ENCODE data around the gene RPL9.
"Not testable (repeated sequence)": the region's sequence is repeated elsewhere in the genome, so short reads cannot be mapped to it uniquely, and the experiment has no call there.

RPL9 gene

DNA sequence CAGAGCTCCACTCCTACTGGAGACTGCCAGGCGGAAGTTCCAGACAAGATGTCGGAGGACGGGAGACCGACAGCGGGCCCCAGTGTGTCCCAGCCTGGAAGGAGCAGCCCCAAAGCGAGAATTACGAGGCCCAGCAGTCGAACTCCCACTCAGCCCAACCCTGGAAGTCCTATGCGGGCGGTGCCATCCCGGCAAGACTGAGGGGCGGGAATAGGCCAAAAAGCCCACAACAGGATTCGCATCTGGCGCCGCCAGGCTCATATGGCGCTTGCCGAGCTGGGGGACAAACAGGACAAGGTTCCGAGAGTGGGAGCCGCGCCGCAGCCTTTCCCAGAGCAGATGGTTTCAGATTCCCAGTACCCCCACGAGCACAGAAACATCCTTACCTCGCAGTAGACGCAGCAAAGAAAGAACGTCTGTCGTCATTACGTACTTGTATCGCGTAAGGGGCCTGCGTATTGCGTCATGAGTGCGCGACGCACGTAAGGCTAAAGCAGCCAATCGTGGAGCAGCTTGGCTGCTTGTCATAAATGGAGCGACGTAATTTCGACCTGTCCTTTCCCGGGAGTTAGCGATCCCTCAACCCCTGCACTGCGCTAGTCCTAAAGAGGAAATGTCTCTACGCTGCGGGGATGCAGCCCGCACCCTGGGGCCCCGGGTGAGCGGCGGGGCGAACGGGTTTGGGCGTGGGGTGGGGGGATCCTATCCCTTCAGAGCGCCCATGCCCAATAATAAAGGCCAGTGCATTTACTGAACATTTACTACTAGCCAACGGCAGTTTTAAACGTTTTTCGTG lies at the start of gene RPL9, which contains the start of gene LIAS:
Gene RPL9 (minus strand): TSS at position 418 of the 796 bp plus-strand sequence. CDS start 483 bp downstream, outside the sequence.
Gene LIAS (plus strand): TSS at position 552 of the 796 bp plus-strand sequence. CDS start 62 bp downstream, at position 614.
- peak; percentile 87 for DNase-seq (ENCODE audit: low read depth)

DNA sequence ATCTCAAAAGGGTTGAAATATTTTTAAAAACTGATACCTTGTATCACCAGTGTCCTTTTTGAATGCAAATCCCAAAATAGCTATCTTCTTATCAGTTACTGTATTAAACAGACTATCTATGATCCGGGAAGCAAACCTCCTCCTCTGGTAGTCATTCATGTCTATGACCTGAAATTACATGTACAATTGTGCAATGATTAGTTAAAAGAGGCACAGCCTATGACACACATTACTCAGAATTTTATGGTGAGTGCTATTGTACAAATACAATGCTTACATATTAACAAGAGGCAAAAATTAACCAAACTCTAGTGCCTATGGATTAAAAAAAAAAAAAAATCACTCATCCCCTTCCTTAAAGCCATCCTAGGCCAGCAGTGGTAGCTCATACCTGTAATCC lies 46.9 kb upstream of the RPL9 start:
- no peak for DNase-seq (ENCODE audit: low read depth)

DNA sequence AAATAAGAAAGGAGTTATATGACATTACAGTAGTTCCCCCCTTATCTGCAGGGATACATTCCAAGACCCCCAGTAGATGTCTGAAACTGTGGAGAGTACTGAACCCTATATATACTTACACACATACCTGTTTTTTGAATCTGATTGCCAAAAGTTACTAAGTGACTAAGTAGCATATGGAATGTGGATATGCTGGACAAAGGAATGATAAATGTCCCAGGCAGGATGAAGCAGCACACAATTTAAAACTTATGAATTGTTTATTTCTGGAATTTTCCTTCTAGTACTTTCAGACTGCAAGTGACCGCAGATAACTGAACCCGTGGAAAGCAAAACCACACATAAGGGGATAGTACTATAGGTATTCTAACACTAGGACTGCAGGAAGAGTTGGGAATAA lies 45.8 kb upstream of the RPL9 start:
- no peak for DNase-seq (ENCODE audit: low read depth)

DNA sequence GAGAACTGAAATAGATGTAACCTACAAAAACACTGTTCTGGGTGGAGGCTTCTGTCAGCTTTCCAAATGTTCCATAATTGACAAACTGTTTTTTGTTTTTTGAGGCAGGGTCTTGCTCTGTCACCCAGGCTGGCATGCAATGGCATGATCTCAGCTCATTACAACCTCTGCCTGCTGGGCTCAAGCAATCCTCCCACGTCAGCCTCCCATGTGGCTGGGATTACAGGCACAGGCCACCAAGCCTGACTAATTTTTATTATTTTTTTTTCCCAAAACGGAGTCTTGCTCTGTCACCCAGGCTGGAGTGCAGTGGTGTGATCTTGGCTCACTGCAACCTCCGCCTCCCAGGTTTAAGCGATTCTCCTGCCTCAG lies 43.9 kb upstream of the RPL9 start:
- not testable (repeated sequence) for DNase-seq (ENCODE audit: low read depth)

DNA sequence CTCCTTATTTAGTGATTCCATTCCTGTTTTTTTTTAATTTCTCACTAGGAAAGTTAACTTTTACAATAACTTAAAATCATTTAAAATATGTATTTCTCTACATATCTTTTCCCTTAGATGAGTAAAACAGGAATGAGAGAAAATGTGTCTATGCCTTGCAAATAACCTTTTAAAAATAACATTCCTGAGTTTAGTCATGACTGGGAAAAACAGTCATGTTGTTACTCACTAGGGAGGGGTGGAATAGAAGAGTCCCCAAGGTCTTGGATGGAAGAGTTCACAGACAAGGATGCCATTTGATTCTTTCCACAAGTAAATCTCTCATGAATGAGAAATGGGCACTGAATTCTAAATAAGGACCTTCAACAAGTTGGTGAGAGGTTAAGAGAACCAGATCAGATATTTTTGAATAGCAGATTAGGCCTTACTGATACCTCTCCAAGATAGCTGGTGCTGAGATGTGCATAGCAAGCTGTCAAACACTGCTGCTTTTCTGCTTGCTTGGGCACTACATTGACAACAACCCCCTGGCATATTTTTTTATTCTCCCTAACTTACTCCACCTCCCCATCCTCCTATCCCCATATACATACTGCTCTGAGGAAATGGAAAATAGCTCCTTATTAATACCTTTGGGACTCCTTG lies 43.4 kb upstream of the RPL9 start:
- no peak for DNase-seq (ENCODE audit: low read depth)

DNA sequence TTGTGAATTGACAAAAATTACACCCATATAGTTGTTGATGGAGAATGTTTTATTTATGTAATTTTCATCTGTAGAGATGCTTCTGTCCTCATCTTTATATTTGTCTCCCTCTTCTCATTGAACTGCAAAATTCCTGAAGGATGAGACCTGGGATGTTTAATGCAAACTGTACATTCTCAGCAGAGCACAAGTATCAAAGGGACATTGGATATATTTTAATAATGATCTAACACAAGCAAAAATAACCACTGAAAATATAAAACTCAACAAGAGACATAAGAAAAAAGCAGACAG lies 40.0 kb upstream of the RPL9 start:
- DNase-seq (ENCODE audit: low read depth), result no peak

DNA sequence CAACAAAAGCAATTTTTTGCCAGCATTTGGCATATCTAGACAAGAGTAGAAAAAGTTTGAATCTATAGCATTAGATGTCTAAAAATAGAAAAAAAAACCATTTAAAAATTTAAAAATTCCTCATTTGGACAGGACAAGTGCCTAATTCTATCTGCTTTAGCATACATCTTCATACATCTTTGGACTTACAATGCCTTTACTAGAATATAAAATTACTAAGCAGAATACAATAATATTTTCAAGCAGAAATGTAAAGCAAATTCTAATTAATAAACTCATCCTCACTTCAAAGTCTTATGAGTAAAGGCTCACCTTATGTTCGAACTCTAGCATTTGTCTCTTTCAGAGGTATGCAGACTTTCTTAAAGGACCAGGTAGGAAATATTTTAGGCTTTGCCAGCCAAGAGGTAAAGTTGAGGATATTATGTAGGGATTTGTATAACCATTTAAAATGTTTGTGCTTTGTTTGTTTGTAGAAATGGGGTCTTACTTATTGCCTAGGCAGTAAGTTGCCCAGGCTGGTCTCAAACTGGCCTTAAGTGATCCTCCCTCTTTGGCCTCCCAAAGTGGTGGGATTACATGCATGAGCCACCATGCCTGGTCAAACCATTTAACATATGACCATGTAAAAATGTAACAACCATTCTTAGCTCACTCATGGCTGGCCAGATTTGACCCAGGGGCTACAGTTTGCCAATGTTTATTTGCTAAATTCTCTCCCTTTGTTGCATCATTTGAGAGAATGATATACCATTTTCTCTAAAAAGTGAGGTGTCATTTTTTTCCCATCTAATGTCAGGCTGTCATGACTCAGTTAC lies 39.4 kb upstream of the RPL9 start:
- no peak for DNase-seq (ENCODE audit: low read depth)

DNA sequence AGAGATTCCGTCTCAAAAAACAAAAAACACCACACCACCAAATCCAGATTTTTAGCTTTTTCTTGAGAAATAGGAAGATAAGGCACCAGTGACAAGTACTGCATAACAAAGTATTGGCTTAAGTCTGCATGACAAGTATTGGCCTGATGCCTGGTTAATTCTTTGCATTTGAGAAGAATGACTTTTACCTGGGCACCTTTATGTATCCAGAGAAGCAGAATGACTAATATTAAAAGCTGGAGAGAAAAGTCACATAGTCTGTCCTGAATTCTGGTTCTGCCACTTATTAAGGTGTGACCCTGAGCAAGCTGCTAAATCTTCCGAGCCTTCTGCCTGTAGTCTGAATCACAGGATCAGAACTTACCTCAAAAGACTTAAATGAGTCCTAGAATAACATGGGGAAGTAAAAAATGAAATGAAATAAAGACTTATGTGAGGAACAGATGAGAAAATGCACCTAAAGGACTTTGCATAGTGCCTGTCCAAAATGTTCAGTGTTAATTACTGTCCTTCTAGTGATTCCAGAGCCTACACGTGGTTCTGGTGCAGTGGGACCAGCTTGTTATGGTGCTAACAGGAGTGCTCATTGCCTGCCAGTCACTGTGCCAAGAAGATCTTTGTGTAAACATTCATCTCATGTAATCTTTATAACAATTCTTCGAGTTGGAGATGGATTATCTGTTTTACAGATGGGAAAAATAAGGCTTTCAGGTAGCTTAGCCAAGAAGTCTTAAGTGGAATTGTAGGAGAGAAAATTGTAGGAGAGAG lies 36.9 kb upstream of the RPL9 start:
- no peak for DNase-seq (ENCODE audit: low read depth)

DNA sequence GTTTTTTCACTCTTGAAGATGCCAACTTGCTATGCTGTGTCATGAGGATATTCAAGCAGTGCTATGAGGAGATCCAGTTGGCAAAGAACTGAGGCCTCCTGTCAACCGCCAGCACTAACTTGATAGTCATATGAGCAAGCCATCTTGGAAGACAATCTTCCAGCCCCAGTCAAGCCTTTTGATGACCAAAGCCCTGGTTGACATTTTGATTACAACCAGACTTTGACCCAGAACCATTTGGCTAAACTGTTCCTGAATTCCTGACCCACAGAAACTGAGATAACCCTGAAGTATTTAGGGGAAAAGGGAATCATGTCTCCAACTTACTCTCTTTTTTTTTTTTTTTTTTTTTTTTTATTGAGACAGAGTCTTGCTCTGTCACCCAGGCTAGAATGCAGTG lies 35.6 kb upstream of the RPL9 start:
- no peak for DNase-seq (ENCODE audit: low read depth)

DNA sequence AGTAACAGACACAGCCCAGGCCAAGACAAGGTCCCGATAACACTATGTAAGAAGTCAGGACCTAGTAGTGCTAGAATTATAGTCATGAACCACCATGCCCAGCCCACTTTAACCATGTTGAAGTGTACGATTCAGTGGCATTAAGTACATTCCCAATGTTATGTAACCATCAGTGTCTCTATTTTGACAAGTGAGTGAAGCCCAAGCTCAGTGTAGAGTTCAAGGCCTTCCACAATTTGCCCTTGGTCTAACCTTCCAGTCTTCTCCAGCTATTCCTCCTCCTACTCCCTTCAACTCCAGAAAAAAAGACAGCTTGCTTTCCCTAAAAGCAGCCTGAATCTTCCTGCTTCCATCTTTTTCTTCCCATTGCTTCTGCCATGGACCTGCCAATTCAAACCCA lies 31.6 kb upstream of the RPL9 start:
- no peak for DNase-seq (ENCODE audit: low read depth)

DNA sequence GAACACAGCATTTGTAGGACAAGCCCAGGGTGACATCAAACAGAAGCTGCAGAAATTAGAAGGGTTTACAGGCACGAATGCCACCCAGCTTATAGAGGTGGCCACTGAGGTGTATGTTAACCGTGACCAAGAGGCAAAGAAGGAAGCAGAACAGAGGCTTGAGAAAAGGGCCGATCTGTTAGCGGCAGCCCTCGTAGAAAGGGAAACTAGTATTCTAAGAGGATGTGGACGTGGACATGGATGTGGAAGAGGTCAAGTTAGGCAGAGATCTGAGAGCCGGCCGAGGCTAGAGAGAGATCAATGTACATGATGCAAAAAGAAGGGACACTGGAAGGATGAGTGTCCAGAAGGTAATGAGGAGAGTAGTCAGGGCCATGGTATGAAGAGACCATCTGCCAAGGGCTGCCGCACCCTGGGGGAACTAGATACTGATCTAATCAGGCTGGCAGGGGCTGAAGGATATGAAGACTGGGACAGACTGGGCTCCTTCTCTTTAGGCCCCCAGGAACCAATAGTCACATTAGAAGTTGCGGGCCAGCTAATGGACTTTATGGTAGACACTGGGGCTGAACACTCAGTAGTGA lies 27.6 kb upstream of the RPL9 start:
- DNase-seq (ENCODE audit: low read depth), result no peak

DNA sequence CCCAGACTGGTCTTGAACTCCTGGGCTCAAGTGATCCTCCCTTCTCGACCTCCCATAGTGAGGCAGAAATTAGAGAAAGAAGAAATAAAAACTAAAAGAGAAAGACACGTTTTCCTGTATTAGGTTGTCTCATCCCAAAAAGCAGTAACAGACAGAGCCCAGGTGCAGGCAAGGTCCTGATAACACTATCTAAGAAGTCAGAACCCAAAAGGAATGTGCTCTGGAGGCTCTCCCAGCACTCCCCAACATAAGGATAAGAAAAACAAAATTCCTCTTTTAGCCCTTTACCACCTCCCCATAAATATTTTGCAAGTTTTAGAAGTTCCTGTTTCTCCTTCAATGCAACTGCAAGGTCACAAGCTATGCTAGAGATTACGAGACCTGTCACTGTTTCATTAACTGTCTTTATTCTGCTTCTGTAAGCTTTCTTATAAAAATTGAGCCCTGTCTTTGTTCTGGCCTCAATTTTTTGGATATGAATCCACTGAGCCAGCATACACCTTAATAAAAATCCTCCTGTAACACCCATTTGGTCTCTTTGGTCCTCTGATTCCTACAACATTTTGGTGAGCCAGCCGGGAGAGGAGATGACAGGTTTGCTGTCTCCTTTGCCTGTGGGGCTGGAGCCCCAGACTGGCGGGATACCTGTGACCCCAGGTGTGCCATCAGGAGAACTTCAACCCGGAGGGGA lies 26.0 kb upstream of the RPL9 start:
- no peak for DNase-seq (ENCODE audit: low read depth)

DNA sequence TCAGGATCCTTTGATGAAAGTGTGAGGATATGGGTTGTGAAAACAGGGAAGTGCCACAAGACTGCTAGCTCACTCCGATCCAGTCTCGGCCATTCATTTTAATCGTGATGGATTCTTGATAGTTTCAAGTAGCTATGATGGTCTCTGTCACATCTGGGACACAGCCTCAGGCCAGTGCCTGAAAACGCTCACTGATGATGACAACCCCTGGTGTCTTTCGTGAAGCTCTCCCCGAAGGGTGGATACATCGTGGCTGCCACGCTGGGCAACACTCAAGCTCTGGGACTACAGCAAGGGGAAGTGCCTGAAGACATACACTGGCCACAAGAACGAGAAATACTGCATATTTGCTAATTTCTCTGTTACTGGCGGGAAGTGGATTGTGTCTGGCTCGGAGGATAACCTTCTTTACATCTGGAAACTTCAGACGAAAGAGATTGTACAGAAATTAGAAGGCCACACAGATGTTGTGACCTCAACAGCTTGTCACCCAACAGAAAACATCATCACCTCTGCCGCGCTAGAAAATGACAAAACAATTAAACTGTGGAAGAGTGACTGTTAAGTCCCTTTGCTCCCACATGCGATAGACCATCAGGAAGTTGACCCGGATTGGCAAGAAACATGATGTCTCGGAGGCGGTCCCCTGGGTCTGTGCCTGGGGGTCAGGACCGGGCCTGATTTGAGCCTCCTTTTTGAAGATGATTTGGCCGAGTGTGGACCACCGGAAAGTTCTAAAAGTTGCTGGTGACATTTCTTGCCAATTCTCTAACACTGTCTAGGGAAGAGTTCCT lies 22.4 kb upstream of the RPL9 start:
- DNase-seq (ENCODE audit: low read depth), result no peak

DNA sequence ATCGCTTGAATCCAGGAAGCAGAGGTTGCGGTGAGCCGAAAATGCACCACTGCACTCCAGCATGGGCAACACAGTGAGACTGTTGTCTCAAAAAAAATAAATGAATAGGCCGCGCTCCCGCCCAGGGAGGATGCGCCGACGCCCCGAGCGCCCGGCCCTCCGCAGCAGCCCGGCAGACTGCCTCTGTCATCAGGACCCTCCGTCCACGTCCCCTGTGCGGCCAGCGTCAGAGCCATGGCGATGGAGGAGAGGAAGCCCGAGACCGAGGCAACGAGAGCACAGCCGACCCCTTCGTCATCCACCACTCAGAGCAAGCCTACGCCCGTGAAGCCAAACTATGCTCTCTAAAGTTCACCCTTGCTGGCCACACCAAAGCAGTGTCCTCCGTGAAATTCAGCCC lies 21.5 kb upstream of the RPL9 start:
- no peak for DNase-seq (ENCODE audit: low read depth)

DNA sequence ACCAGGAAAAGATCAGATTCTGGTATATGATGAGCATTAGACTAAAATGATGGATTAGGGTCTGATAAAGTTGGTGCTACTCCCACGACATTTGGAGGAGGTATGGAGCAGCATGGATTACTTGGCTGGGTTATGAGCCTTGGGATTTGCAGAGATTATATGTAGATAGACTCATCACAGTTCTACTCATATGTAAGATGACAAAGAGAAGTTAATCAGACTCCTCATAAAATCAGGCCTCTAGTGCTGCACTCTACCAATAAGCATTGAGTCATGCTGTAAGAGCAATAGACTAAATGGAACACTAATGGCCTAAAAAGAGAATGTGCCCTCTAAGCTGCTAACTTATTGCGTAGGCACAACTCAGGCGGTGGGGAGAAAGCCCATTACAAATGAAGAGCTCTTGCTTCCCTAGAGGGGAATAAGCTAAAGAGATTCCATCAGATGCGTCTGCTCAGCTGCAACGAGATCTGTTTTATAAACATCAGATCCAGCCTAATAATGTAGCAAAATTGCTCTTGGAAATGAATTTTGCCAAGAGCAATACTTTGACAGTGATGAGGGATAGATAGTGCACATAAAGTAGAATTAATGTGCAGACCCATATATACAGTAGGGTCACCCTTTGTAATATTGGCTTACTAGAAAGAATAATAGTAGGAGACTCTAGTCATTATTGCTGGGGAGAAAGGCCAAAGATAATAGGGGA lies 17.6 kb upstream of the RPL9 start:
- no peak for DNase-seq (ENCODE audit: low read depth)

DNA sequence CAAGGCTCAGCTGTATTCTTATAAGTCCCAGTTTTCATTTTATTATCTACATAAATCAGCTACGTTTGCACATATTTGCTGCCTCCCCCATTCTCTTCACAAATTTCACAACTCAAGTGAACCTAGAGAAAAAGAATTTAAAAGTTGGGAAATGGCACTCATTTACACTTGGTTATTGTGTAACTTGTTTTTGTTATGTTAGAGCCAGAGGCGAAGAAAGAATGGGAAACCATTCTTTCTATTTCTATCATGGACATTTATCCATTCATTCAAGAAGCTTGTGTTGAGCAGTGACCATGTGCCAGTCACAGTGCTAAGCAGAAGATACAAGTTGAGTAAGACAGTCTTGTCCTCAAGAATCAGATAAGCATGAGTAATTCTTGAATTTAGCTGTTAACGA lies 13.7 kb upstream of the RPL9 start:
- no peak for DNase-seq (ENCODE audit: low read depth)

DNA sequence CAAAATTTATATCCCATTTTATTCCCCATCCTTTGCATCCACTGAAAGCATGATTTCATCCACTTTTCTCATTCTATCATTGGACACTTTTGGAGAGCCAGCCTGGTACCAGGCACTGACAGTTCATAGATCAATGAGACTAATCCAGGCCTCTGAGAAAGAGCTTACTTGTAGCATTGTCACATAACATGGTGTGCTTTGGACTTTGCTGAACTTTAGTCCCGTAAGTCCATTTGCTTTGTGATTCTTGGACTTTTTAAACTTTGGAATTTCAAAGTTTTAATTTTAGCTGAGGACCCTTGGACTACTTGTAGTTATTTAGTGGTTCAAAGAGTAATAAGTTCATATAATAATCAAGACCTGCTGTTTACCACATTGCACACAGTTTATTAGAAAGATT lies 11.7 kb upstream of the RPL9 start:
- DNase-seq (ENCODE audit: low read depth), result no peak

DNA sequence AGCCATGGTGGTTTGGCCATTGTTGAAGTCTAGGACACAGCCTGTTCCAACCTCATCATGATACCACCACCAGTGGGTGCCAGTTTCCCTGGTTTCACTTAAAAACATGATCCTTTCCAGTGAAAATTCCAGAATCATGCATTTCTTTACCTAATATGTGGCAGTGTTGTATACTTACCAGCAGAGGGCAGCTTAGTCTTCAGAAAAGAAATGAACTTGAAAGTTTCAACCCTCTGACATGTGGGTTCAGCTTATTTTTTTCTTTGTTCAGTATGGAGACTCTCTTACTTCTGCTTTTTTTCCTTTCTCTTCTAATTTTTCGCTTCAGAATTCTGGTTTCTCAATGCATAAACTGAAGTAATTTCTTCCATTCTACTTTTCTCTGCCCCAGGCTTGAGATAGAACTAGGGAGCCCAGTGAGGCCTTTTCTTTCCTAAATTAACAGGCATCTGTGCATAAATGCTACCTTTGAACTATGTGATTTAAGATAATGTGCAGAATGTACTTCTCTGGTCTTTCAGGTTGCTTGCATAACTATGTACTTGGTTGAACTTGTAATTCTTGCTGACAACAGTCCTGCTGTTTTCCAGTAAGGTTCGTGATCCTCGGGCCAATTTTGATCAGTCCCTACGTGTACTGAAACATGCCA lies 10.8 kb upstream of the RPL9 start:
- no peak for DNase-seq (ENCODE audit: low read depth)

DNA sequence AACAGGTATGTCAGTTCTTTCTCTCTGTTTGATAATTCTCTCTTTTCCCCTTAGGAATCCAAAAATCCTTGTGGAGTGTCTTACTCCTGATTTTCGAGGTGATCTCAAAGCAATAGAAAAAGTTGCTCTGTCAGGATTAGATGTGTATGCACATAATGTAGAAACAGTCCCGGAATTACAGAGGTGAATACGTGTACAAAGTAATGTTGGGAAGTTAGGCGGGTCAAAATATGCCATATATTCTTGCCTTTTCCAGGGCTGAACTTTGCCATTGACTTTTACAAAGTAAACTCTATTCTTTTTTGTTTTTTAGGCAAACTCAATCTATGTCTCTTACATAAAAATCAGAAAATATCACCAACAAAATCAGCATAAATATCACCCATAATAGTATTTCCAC lies 8.7 kb upstream of the RPL9 start:
- DNase-seq (ENCODE audit: low read depth), result no peak
